CD4-positive, alpha-beta T cell (primary cell): ENCODE data around the gene EID2B. TPM values are rescaled to one million over a fixed set of nuclear protein-coding genes. Genes with fewer than 3 reads are reported as not detected.

Experiments used
- ATAC-seq: fragments of 200-7000 bp; cut with Tn5 transposase; one replicate; pipeline ENCODE4 v1.10.0; 2022; ENCODE audit warnings: mild to moderate bottlenecking; ENCODE audit not compliant: poor library complexity
- CTCF ChIA-PET: fragments of 350-600 bp; sonication (Branson Sonifier 250); formaldehyde crosslinking; loops from one replicate; lab custom pipeline; 2021; ENCODE audit warnings: antibody characterized with exemption, inconsistent platforms; lab: Charles Lee
- POLR2A ChIA-PET: fragments of 350-600 bp; sonication (Branson Sonifier 250); formaldehyde crosslinking; loops from one replicate; lab custom pipeline; 2021; ENCODE audit warnings: antibody characterized with exemption, inconsistent platforms; lab: Charles Lee
- DNase-seq, 14 experiments: peaks; one replicate each; pipeline ENCODE4 v3.0.0-alpha.2; 2013 to 2020; ENCODE audit warnings: mixed read lengths in 2 of 14
- H3K27ac ChIP-seq, 2 donors: one replicate each; pipeline versions ENCODE4 v1.5.1 to v1.7.0; 2013; ENCODE audit warnings: low read length in 2 of 2, low read depth in 1 of 2, mild to moderate bottlenecking in 1 of 2
- H3K27me3 ChIP-seq, 2 experiments: 1 replicate in 1 of 2; 2 replicates in 1 of 2; pipeline versions ENCODE4 v1.6.1 to v1.7.0; 2013; ENCODE audit warnings: low read length in 2 of 2, control low read depth in 1 of 2, mild to moderate bottlenecking in 1 of 2, moderate library complexity in 1 of 2; ENCODE audit not compliant: insufficient read depth in 2 of 2, control insufficient read depth in 1 of 2
- H3K36me3 ChIP-seq: one replicate; pipeline ENCODE4 v1.6.1; 2013; ENCODE audit warnings: low read length, control low read depth; ENCODE audit not compliant: insufficient read depth
- H3K4me1 ChIP-seq: one replicate; pipeline ENCODE4 v1.6.1; 2013; ENCODE audit warnings: low read length, control low read depth; ENCODE audit not compliant: insufficient read depth
- H3K4me3 ChIP-seq: one replicate; pipeline ENCODE4 v1.5.1; 2013; ENCODE audit warnings: mild to moderate bottlenecking, low read length, moderate library complexity
- H3K9me3 ChIP-seq, 2 experiments: 1 replicate in 1 of 2; 2 replicates in 1 of 2; pipeline versions ENCODE4 v1.6.1 to v1.7.0; 2013; ENCODE audit warnings: low read length in 2 of 2, mild to moderate bottlenecking in 2 of 2, control low read depth in 1 of 2, moderate library complexity in 1 of 2; ENCODE audit not compliant: control insufficient read depth in 1 of 2, insufficient read depth in 1 of 2
- H3K27ac Mint-ChIP-seq: one replicate; pipeline ENCODE4 v1.8.0; 2020; ENCODE audit warnings: mixed read lengths
- H3K27me3 Mint-ChIP-seq: one replicate; pipeline ENCODE4 v1.8.0; 2021; ENCODE audit warnings: mixed read lengths
- H3K36me3 Mint-ChIP-seq: one replicate; pipeline ENCODE4 v1.8.0; 2021; ENCODE audit warnings: low read depth, mixed read lengths
- H3K4me1 Mint-ChIP-seq: one replicate; pipeline ENCODE4 v1.8.0; 2021; ENCODE audit warnings: low read depth, mixed read lengths
- H3K4me3 Mint-ChIP-seq: one replicate; pipeline ENCODE4 v1.8.0; 2020; ENCODE audit warnings: mild to moderate bottlenecking, mixed read lengths
- H3K9me3 Mint-ChIP-seq: one replicate; pipeline ENCODE4 v1.8.0; 2020; ENCODE audit warnings: mixed read lengths
- intact Hi-C, 2 experiments: fragments of 100-400 bp; cut with DNase I in 1 of 2; cut with micrococcal nuclease in 1 of 2; formaldehyde crosslinking; loops; one replicate each; pipeline versions ENCODE4 v1.15.1 to v1.9.0; 2023 to 2025; cut with DNase I, micrococcal nuclease
- total RNA-seq, 174 experiments: library from RNA in 2 of 174; stranded (reverse) in 2 of 174; gene quantifications; one replicate each; pipeline ENCODE4 v1.2.3 and lab custom pipeline; 2021 to 2026
- TF ChIP-seq, protein P1 (sequence below): fragments of 200-600 bp; IDR thresholded peaks from one replicate; pipeline ENCODE4 v1.8.0; 2022; ENCODE audit warnings: antibody characterized with exemption, mild to moderate bottlenecking

EID2B gene
- total RNA-seq, 2 experiments from 2014 or later = 5.0 to 5.1 TPM

DNA sequence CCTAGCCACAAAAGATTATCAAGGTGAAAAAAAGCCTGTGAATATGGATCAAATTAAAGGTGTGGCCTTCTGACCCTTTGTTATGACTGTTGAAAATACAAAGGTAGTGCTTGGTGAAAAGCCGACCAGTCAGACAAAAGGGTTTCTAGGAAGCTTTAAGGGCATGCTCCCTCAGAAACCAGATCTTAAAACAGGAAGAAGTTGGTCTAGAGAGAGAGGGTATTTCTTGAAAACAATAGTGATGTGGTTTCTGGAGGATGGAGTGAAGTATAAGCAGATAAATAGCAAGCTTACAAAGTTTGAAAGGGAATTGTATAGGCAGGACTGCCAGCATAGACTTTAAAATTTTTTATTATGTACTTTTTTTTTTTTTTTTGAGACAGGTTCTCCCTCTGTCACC, 12.3 kb upstream of the EID2B start:
- TF ChIP-seq, protein P1, sequence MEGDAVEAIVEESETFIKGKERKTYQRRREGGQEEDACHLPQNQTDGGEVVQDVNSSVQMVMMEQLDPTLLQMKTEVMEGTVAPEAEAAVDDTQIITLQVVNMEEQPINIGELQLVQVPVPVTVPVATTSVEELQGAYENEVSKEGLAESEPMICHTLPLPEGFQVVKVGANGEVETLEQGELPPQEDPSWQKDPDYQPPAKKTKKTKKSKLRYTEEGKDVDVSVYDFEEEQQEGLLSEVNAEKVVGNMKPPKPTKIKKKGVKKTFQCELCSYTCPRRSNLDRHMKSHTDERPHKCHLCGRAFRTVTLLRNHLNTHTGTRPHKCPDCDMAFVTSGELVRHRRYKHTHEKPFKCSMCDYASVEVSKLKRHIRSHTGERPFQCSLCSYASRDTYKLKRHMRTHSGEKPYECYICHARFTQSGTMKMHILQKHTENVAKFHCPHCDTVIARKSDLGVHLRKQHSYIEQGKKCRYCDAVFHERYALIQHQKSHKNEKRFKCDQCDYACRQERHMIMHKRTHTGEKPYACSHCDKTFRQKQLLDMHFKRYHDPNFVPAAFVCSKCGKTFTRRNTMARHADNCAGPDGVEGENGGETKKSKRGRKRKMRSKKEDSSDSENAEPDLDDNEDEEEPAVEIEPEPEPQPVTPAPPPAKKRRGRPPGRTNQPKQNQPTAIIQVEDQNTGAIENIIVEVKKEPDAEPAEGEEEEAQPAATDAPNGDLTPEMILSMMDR = no peak

DNA sequence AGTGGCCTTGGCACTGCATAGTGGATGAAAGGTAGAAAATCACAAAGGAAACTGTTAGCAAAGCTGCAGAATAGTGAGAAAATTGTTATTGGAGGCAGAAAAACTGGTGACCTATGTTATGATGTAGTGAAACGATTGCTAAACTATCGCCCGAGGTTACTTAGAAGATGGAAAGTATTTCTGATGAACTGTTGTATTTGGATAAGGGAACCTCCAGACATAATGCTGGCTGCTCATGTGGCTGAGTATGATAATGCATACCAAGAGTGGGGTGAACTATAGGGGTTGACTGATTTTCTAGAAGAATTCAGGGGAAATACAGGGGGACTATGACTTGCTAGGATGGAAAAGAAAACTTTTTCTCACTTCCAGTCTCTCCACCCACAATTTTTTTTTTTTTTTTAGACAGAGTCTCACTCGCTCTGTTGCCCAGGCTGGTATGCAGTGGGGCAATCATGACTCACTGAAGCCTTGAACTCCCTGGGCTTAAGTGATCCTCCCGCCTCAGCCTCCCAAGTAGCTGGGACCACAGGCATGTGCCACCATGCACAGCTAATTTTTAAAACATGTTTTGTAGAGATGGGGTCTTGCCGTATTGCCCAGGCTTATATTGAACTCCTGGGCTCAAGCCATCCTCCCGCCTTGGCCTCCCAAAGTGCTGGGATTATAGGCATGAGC, 11.7 kb upstream of the EID2B start:
- intact Hi-C loops = loop anchor here in 1 of 2 experiments (10.0 kb wide), 1 partner anchor 590 kb away; no protein-coding TSS in a partner anchor
- TF ChIP-seq, protein P1 = no peak
- H3K27ac Mint-ChIP-seq = peak overlapping the region; percentile 76
- H3K4me1 Mint-ChIP-seq = peaks cover 68% of the 10 kb centered on the region
- ChIA-PET CTCF (interaction anchor here (0.7 kb wide), 1 partner anchor 895 kb away, joined by 3 read pairs; no protein-coding TSS in a partner anchor), POLR2A (interaction anchor here (0.6 to 1.6 kb wide), 7 partner anchors 11 to 1719 kb away, joined by 3 to 11 read pairs (median 4); partner anchors contain the start of genes HNRNPUL1, RPS16, TIMM50 and ZNF780A)
- H3K36me3 Mint-ChIP-seq = peaks cover 6% of the 10 kb centered on the region
- DNase-seq = peak in 2 of 14 experiments; percentile 11 to 29
- no peaks in the 10 kb centered on the region for H3K9me3 ChIP-seq
- H3K4me3 ChIP-seq = no peak overlapping the region
- H3K27me3 Mint-ChIP-seq = no peaks in the 10 kb centered on the region
- no peak for ATAC-seq
- peaks cover 42% of the 10 kb centered on the region for H3K4me1 ChIP-seq
- no peaks in the 10 kb centered on the region for H3K9me3 Mint-ChIP-seq
- no peaks in the 10 kb centered on the region for H3K27me3 ChIP-seq
- H3K36me3 ChIP-seq = no peaks in the 10 kb centered on the region
- peak overlapping the region in 1 of 2 donors; percentile 25 for H3K27ac ChIP-seq
- H3K4me3 Mint-ChIP-seq = peak overlapping the region; percentile 70

More for the DNA sequence above, 12.3 kb upstream of the EID2B start:
- ATAC-seq = peak; percentile 27
- H3K4me1 ChIP-seq = peaks cover 42% of the 10 kb centered on the region
- CTCF ChIA-PET = interaction anchor here (0.6 to 0.7 kb wide), 3 partner anchors 42 to 896 kb away, joined by 3 read pairs; no protein-coding TSS in a partner anchor
- H3K36me3 ChIP-seq = no peaks in the 10 kb centered on the region
- intact Hi-C loops = loop anchor here in 1 of 2 experiments (10.0 kb wide), 1 partner anchor 590 kb away; no protein-coding TSS in a partner anchor
- H3K36me3 Mint-ChIP-seq = peaks cover 4% of the 10 kb centered on the region
- no peaks in the 10 kb centered on the region for H3K9me3 Mint-ChIP-seq
- no peaks in the 10 kb centered on the region for H3K27me3 Mint-ChIP-seq
- peak overlapping the region; percentile 48 for H3K4me3 Mint-ChIP-seq
- H3K4me3 ChIP-seq = no peak overlapping the region
- H3K27ac ChIP-seq = peak overlapping the region in 1 of 2 donors; percentile 25
- peak in 3 of 14 experiments; percentile 47 to 62 (median 60) for DNase-seq
- no peaks in the 10 kb centered on the region for H3K9me3 ChIP-seq
- H3K27me3 ChIP-seq = no peaks in the 10 kb centered on the region
- POLR2A ChIA-PET = interaction anchor here (0.6 to 1.7 kb wide), 7 partner anchors 12 to 1719 kb away, joined by 3 to 11 read pairs (median 4); partner anchors contain the start of genes HNRNPUL1, RPS16, SUPT5H and TIMM50
- peaks cover 67% of the 10 kb centered on the region for H3K4me1 Mint-ChIP-seq
- H3K27ac Mint-ChIP-seq = peak overlapping the region; percentile 76

DNA sequence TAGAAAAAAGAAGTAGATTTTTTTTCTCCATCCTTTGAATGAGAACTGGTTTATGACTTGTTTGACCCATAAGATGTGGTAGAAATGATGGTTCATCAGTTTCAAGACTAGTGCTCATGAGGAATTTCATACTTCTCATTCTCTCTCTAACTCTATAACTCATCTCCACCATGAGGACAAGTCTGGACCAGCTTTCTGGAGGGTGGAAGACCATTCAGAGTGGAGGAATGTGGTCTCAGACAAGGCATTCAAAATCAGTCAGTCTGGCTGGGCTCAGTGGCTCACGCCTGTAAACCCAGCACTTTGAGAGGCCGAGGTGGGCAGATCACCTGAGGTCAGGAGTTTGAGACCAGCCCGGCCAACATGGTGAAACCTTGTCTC, 10.8 kb upstream of the EID2B start:
- Mint-ChIP-seq H3K9me3 (no peaks in the 10 kb centered on the region), H3K4me3 (no peak overlapping the region), H3K27me3 (no peaks in the 10 kb centered on the region), H3K27ac (peak overlapping the region; percentile 76), H3K36me3 (peaks cover 10% of the 10 kb centered on the region), H3K4me1 (peaks cover 77% of the 10 kb centered on the region)
- TF ChIP-seq, protein P1 = no peak
- DNase-seq (no peak), ATAC-seq (no peak)
- ChIA-PET CTCF (interaction anchor here (1.5 kb wide), 1 partner anchor 8 kb away, joined by 3 read pairs; no protein-coding TSS in a partner anchor), POLR2A (no interaction called here)
- H3K4me3 ChIP-seq = no peak overlapping the region
- intact Hi-C loops = loop anchor here in 1 of 2 experiments (10.0 kb wide), 1 partner anchor 589 kb away; no protein-coding TSS in a partner anchor
- peaks cover 47% of the 10 kb centered on the region for H3K4me1 ChIP-seq
- no peak overlapping the region for H3K27ac ChIP-seq
- H3K36me3 ChIP-seq = no peaks in the 10 kb centered on the region
- H3K27me3 ChIP-seq = no peaks in the 10 kb centered on the region
- H3K9me3 ChIP-seq = no peaks in the 10 kb centered on the region
